Activated CD8-positive, alpha-beta memory T cell treated with anti-CD3 and anti-CD28 coated beads for 1 hour (primary cell): ENCODE data around the gene SLC25A45.
A peak's percentile ranks its signal among the peaks of the same experiment; 100 is the strongest.

Experiments used
- DNase-seq, 2 donors: peaks; one replicate each; pipeline ENCODE4 v3.0.0-alpha.2; 2020; ENCODE audit warnings: low read depth in 1 of 2; ENCODE audit errors: extremely low read depth in 1 of 2

Gene SLC25A45, protein sequence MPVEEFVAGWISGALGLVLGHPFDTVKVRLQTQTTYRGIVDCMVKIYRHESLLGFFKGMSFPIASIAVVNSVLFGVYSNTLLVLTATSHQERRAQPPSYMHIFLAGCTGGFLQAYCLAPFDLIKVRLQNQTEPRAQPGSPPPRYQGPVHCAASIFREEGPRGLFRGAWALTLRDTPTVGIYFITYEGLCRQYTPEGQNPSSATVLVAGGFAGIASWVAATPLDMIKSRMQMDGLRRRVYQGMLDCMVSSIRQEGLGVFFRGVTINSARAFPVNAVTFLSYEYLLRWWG

GRCh38 chr11:65382033-65382803, at the start of gene SLC25A45:
SLC25A45 (minus strand) TSS chr11:65382646; CDS start chr11:65381951, 695 bp downstream.
- peak; percentile 83 for DNase-seq

DNA sequence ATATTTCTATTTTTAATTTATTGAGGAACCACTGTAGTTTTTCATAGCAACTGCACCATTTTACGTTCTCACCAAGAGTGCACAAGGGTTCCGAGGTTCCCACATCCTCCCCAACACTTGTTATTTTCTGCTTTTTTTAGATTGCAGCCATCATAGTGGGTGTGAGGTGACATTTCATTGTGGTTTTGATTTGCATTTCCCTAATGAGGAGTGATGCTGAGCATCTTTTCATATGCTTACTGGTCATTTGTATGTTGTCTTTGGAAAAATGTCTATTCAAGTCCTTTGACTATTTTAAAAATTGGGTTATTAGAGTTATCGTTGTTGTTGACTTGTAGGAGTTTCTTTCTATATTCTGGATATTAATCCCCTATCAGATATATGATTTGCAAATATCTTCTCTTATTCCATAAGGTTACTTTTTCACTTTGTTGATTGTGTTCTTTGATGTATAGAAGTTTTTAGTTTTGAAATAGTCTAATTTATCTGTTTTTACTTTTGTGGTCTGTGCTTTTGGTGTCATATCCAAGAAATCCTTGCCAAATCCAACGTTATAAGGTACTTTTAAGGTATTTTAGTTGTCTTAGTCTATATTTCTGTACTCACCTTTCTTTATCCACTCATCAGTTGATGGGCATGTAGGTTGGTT, 49.1 kb upstream of the SLC25A45 start:
- DNase-seq: no peak

GRCh38 chr11:65430406-65431217, 48.2 kb upstream of the SLC25A45 start:
- no peak for DNase-seq

DNA sequence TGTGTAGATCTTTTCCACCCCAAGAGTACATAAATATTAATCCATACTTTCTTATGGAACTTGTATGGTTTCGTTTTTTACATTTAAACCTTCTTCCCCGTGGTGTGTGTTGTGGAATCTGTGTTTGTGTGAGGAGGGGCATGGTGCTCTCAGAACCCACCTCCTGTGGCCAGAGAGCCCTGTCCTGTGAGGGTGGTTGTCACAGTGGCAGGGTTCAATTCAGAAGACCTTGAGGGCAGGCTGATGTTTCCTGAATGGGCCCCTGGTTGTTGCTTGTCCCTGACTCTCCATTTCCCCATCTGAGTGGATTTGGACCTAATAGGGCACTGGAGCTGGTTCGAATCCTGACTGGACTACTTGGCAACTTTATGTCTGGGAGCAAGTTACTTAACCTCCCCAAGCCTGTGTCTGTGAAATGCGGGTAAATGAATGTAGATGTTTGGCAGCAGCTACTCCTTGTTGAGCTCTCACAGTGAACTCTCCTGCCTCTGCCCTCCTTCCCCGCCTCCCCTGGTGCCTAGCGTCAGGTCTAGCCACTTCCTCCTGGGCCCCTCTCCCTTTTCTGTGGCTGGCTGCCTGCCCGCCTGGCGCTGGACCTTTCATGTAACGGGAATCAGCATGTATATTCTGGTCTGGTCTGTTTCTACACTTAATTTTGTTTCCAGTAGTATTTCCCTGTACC, 47.4 kb upstream of the SLC25A45 start:
- no peak for DNase-seq

- DNase-seq: no peak
Measured at GRCh38 chr11:65429068-65429681, 46.7 kb upstream of the SLC25A45 start.

DNA sequence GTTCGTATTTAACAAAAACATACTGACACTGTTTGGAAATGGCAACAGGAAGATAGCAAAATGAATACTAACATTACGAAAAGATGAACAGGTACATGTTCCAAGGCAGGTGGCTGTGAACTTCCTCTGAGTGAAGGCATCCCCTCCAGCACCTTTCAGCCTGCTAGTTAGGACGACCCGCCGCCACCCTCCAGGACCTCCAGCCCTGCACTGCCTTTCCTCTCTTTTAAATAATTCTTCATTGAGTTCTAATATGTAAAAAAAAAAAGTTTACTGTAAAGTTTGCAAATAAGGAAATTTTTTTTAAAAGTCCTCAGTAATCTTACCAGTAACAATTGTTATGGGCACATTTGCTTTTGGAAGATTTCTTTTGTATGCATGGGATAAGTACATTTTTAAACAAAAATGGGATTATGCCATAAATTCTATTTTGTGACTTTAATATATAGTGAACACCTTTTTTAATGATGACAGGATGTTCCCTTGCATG, 46.2 kb upstream of the SLC25A45 start:
- no peak for DNase-seq

DNA sequence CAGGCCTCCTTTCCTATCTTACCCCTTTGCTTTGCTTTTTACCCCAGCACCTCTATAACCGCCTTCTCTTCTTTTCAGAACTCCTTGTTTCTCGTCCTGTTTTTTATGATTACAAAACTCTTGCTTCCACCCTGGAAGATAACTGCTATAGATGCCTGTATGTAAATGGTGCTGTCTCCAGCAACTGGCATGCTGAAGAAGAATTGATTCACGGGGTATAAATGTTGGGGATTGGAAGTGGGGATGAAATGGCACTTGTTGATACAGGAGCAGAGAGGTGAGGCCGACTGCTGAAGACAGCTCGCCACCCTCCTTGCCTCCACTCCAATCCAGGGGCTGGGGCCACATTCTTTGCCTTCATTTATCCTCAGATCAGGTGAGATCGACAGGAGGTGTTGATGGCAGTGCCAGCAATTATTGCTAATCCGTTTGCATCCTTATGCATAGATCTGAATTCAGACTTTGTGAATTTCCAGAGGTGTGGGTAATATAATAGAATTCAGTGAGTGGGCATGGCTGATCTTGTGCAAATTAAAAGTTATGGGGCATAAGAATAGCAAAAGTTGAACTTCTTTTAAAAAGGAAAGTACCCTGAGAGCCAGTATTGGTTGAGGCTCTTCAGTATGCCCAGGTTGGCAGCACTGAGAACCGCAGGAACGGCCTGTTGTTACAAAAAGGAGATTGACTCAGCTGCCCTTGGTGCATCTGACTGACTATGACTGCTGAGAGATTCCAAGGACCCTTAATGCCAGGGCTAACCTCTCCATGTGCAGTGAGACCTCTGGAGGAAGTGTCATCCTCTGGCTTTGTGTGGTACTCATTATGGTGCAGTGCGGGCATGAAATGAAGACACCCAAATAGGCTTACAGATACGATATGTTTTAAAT, 45.5 kb upstream of the SLC25A45 start:
- DNase-seq: no peak

- DNase-seq: no peak
Measured at GRCh38 chr11:65426839-65427690, 44.6 kb upstream of the SLC25A45 start.

DNA sequence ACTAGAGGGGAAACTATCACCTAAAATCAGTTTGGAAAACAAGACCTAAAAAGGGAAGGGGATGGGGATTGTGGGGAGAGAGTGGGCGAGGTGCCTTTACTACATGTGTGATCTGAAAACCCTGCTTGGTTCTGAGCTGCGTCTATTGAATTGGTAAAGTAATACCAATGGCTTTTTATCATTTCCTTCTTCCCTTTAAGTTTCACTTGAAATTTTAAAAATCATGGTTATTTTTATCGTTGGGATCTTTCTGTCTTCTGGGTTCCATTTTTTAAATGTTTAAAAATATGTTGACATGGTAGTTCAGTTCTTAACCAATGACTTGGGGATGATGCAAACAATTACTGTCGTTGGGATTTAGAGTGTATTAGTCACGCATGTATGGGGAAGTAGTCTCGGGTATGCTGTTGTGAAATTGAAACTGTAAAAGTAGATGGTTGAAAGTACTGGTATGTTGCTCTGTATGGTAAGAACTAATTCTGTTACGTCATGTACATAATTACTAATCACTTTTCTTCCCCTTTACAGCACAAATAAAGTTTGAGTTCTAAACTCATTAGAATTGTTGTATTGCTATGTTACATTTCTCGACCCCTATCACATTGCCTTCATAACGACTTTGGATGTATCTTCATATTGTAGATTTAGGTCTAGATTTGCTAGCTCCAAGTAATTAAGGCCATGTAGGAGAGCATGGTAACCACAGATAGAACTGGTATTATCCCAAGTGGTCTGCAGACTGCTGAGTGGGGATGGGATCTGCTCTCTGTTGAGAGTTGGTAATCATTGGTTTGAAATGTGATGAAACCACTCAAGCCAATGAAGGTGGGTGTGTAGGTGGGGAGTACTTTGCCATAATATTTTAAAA, 43.8 kb upstream of the SLC25A45 start:
- DNase-seq: no peak

GRCh38 chr11:65425105-65425970, 42.9 kb upstream of the SLC25A45 start:
- peak in 1 of 2 donors; percentile 78 for DNase-seq

DNA sequence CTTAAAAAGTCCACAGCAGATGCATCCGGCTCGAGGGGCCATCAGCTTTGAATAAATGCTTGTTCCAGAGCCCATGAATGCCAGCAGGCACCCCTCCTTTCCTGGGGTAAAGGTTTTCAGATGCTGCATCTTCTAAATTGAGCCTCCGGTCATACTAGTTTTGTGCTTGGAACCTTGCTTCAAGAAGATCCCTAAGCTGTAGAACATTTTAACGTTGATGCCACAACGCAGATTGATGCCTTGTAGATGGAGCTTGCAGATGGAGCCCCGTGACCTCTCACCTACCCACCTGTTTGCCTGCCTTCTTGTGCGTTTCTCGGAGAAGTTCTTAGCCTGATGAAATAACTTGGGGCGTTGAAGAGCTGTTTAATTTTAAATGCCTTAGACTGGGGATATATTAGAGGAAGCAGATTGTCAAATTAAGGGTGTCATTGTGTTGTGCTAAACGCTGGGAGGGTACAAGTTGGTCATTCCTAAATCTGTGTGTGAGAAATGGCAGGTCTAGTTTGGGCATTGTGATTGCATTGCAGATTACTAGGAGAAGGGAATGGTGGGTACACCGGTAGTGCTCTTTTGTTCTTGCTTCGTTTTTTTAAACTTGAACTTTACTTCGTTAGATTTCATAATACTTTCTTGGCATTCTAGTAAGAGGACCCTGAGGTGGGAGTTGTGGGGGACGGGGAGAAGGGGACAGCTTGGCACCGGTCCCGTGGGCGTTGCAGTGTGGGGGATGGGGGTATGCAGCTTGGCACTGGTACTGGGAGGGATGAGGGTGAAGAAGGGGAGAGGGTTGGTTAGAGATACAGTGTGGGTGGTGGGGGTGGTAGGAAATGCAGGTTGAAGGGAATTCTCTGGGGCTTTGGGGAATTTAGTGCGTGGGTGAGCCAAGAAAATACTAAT, 42.0 kb upstream of the SLC25A45 start:
- no peak for DNase-seq

GRCh38 chr11:65423516-65424204, 41.2 kb upstream of the SLC25A45 start:
- DNase-seq: no peak

- peak; percentile 89 to 90 for DNase-seq
Measured at GRCh38 chr11:65422633-65423515, 40.4 kb upstream of the SLC25A45 start, which contains the start of gene NEAT1. NEAT1 (plus strand) TSS chr11:65422798.
